ENCODE measurements around the gene ZBTB16.
"Not testable (repeated sequence)": the region's sequence is repeated elsewhere in the genome, so short reads cannot be mapped to it uniquely, and the experiment has no call there.

Gene ZBTB16

DNA sequence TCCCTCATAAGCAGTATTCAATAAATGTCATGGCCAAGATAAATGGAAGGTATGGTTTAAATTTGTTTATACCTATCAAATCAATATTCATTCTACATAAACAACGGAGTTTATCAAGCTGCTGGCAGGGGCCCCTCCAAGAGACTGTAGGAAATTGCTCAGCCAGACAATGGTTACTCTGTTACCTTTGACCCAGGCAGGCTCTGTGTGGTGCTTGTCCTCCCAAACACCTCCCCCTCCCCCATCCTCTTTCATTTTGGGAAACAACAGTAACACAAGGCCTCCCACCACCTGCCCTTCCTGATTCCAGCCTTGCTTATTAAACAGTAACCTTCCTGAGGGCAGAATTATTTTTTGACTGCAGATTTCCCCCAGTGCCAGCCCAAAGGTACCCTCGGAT is 10.5 kb upstream of the ZBTB16 start:
- no peak overlapping the region for H3K4me3 ChIP-seq (ENCODE audit: low read depth, low read length)
- H3K9me3 ChIP-seq (ENCODE audit: control insufficient read depth, low read length): no peaks in the 10 kb centered on the region
- no peaks in the 10 kb centered on the region for H3K36me3 ChIP-seq (ENCODE audit: control insufficient read depth, insufficient read depth, low read length)
- no peak overlapping the region for H2AFZ ChIP-seq
- no peaks in the 10 kb centered on the region for H3K79me2 ChIP-seq
- TF ChIP-seq, protein P1, sequence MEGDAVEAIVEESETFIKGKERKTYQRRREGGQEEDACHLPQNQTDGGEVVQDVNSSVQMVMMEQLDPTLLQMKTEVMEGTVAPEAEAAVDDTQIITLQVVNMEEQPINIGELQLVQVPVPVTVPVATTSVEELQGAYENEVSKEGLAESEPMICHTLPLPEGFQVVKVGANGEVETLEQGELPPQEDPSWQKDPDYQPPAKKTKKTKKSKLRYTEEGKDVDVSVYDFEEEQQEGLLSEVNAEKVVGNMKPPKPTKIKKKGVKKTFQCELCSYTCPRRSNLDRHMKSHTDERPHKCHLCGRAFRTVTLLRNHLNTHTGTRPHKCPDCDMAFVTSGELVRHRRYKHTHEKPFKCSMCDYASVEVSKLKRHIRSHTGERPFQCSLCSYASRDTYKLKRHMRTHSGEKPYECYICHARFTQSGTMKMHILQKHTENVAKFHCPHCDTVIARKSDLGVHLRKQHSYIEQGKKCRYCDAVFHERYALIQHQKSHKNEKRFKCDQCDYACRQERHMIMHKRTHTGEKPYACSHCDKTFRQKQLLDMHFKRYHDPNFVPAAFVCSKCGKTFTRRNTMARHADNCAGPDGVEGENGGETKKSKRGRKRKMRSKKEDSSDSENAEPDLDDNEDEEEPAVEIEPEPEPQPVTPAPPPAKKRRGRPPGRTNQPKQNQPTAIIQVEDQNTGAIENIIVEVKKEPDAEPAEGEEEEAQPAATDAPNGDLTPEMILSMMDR (IDR thresholded peaks at IDR 0.05): no peak
- no peak overlapping the region for H3K4me2 ChIP-seq (ENCODE audit: low read length)
- no peak overlapping the region for H3K27ac ChIP-seq
- H3K9ac ChIP-seq: no peak overlapping the region
- H3K27me3 ChIP-seq (ENCODE audit: control insufficient read depth, insufficient read depth, low read length): no peaks in the 10 kb centered on the region
- H3K4me1 ChIP-seq: no peaks in the 10 kb centered on the region

DNA sequence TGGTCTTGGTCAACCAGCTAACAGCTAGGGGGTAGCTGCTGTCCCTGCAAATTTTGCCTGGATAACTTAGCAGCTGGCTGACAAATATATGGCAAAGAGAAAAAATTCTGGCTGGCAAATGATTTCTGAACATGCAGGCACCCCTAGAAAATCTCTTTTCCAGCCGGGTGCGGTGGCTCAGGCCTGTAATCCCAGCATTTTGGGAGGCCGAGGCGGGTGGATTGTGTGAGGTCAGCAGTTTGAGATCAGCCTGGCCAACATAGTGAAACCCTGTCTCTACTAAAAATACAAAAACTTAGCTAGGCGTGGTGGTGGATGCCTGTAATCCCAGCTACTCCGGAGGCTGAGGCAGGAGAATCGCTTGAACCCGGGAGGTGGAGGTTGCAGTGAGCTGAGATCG is 9.7 kb upstream of the ZBTB16 start:
- not testable (repeated sequence) for H3K9me3 ChIP-seq (ENCODE audit: control insufficient read depth, low read length); H3K27ac ChIP-seq

DNA sequence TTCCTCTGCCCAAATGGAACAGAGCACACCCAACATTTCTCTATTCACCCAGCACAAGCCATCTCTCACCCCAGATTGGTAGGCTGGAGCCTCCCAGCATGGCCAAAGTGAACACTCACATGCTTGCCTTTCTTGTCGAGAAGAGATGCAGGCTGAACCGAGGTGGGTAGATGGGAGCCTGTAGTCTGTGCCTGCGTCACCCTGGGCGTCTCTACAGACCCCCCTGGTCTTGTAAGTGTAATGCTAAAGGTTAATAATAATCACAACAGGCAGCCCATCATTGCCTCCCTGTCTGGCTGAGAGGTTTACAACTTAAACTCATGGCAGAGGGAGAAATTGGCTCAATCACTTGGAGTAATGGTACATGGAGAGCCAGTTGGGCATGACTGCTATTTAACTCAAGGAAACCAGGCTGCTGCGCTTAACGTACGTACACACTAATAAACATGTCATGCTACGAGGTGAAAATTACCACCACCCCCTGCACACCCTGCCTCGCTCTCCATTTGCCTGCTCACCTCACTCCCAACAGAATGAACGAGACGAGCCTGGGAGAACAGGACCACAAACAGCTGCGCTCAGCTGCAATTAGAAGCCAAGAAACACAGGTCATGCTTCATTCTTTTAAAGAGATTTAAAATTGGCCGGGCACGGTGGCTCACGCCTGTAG is 9.1 kb upstream of the ZBTB16 start:
- no peaks in the 10 kb centered on the region for H3K36me3 ChIP-seq (ENCODE audit: control insufficient read depth, insufficient read depth, low read length)
- TF ChIP-seq, protein P1 (IDR thresholded peaks at IDR 0.05): no peak
- no peak overlapping the region for H3K27ac ChIP-seq
- no peaks in the 10 kb centered on the region for H3K4me1 ChIP-seq
- H2AFZ ChIP-seq: no peak overlapping the region
- no peaks in the 10 kb centered on the region for H3K27me3 ChIP-seq (ENCODE audit: control insufficient read depth, insufficient read depth, low read length)
- no peak overlapping the region for H3K4me2 ChIP-seq (ENCODE audit: low read length)
- no peak overlapping the region for H3K9ac ChIP-seq
- no peaks in the 10 kb centered on the region for H3K9me3 ChIP-seq (ENCODE audit: control insufficient read depth, low read length)
- no peak overlapping the region for H3K4me3 ChIP-seq (ENCODE audit: low read depth, low read length)
- no peaks in the 10 kb centered on the region for H3K79me2 ChIP-seq

More for the DNA sequence above, 9.7 kb upstream of the ZBTB16 start:
- not testable (repeated sequence) for H3K4me2 ChIP-seq (ENCODE audit: low read length); H2AFZ ChIP-seq; H3K27me3 ChIP-seq (ENCODE audit: control insufficient read depth, insufficient read depth, low read length); H3K9ac ChIP-seq; H3K79me2 ChIP-seq; H3K4me3 ChIP-seq (ENCODE audit: low read depth, low read length); H3K4me1 ChIP-seq; H3K36me3 ChIP-seq (ENCODE audit: control insufficient read depth, insufficient read depth, low read length)

DNA sequence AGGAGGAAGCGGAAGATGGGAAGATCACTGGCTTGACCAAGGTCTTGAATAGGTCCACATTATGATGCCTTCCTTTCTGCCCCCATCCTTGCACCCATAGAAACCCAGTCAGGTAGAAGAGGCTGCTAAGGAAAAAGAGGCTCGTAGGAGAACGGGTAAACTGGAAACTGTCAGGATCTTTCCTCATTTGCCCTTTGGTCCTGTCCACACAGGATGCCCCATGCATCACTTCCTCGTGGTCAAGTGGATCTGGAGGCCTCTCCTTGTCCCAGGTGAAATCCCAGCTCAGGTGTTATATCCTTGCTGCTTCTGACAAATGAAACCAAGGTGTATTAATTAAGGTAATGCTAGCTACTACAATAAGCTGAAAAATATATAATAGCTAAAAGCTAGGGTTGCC is 8.0 kb upstream of the ZBTB16 start:
- Histone ChIP-seq H3K4me1 (no peaks in the 10 kb centered on the region), H3K4me3 (ENCODE audit: low read depth, low read length) (no peak overlapping the region), H3K36me3 (ENCODE audit: control insufficient read depth, insufficient read depth, low read length) (no peaks in the 10 kb centered on the region), H3K27me3 (ENCODE audit: control insufficient read depth, insufficient read depth, low read length) (no peaks in the 10 kb centered on the region), H3K9me3 (ENCODE audit: control insufficient read depth, low read length) (no peaks in the 10 kb centered on the region), H2AFZ (no peak overlapping the region), H3K79me2 (no peaks in the 10 kb centered on the region), H3K9ac (no peak overlapping the region), H3K4me2 (ENCODE audit: low read length) (no peak overlapping the region), H3K27ac (no peak overlapping the region)
- TF ChIP-seq, protein P1 (IDR thresholded peaks at IDR 0.05): no peak

DNA sequence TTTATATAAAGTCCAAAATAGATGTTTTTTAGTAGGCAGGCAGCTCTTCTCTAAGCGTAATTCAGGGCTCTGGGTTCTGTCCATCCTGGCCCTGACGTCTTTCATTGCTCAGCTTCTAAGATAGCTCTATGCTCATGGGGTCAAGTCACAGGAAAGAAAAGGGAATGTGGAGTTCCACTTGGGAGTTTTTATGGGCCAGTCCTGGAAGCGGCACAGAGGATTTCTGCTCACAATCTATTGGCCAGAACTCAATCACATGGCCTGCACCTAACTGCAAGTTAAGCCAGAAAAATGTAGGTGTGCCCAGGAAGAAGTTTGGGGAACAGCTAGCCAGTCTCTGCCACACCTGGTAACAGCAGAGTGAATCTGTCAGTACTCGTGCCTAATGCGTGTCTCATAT is 7.4 kb upstream of the ZBTB16 start:
- no peak overlapping the region for H2AFZ ChIP-seq
- no peak overlapping the region for H3K9ac ChIP-seq
- no peaks in the 10 kb centered on the region for H3K27me3 ChIP-seq (ENCODE audit: control insufficient read depth, insufficient read depth, low read length)
- no peak overlapping the region for H3K4me3 ChIP-seq (ENCODE audit: low read depth, low read length)
- no peak overlapping the region for H3K27ac ChIP-seq
- H3K79me2 ChIP-seq: no peaks in the 10 kb centered on the region
- H3K4me1 ChIP-seq: no peaks in the 10 kb centered on the region
- TF ChIP-seq, protein P1 (IDR thresholded peaks at IDR 0.05): no peak
- no peak overlapping the region for H3K4me2 ChIP-seq (ENCODE audit: low read length)
- H3K9me3 ChIP-seq (ENCODE audit: control insufficient read depth, low read length): no peaks in the 10 kb centered on the region
- no peaks in the 10 kb centered on the region for H3K36me3 ChIP-seq (ENCODE audit: control insufficient read depth, insufficient read depth, low read length)

Measured in parathyroid adenoma (tissue), 2 donors.